ENCODE results near the gene PARP16.

The PARP16 gene

DNA sequence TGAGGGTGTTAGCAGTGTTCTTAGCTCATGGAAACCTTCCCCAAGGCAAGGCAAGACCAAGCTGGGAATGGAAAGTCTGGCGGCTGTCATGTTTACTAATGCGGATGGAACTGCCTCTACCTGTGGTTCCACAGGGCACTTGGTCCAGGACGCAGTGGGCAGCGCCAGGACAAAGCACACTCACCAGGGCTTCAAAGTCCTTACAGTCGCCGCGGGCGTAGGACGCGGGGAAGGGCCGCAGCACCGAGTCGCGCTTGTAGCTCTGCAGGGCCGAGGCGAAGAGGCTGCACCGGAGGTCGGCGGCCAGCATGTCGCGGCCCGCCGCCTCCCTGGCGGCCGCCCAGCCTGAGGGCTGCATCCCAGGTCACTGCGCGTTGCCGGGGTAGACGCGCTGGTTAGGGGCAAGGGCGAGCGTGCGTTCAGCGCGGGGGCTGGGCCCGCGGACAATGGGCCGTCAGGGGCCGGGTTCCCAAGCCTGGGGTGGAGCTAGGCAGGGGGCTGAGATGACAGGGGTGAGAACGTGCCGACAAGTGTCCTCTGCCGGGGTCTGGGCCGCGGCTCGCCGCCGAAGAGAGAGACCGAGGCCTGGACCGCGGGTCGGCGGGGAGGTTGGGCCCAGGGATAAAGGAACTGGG is 497 bp downstream of the PARP16 start:
- H3K27ac ChIP-seq (ENCODE audit: low read length): peak overlapping the region; percentile 12; the same call in 1 of the 2 replicates
- H3K4me3 ChIP-seq (ENCODE audit: low read length): peak overlapping the region; percentile 83
- peak overlapping the region; percentile 90 for H3K4me2 ChIP-seq (ENCODE audit: low read length)
- peak overlapping the region; percentile 75 for H3K9ac ChIP-seq (ENCODE audit: low read length)
- peak overlapping the region; percentile 34 for H2AFZ ChIP-seq (ENCODE audit: low read depth, low read length)
- H3K36me3 ChIP-seq (replicated peaks; ENCODE audit: low read depth, low read length): no peaks in the 10 kb centered on the region
- H3K27me3 ChIP-seq (ENCODE audit: low read depth, low read length): 0 out of 2 replicates have a peak, but pooled peaks cover 3% of the 10 kb centered on the region
- no peaks in the 10 kb centered on the region for H3K79me2 ChIP-seq (ENCODE audit: low read length)
- TF ChIP-seq, protein P1, sequence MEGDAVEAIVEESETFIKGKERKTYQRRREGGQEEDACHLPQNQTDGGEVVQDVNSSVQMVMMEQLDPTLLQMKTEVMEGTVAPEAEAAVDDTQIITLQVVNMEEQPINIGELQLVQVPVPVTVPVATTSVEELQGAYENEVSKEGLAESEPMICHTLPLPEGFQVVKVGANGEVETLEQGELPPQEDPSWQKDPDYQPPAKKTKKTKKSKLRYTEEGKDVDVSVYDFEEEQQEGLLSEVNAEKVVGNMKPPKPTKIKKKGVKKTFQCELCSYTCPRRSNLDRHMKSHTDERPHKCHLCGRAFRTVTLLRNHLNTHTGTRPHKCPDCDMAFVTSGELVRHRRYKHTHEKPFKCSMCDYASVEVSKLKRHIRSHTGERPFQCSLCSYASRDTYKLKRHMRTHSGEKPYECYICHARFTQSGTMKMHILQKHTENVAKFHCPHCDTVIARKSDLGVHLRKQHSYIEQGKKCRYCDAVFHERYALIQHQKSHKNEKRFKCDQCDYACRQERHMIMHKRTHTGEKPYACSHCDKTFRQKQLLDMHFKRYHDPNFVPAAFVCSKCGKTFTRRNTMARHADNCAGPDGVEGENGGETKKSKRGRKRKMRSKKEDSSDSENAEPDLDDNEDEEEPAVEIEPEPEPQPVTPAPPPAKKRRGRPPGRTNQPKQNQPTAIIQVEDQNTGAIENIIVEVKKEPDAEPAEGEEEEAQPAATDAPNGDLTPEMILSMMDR (IDR thresholded peaks at IDR 0.05; ENCODE audit: low read depth, low read length): no peak
- TF ChIP-seq EZH2phosphoT487 (IDR thresholded peaks at IDR 0.05; ENCODE audit: low read depth): no peak
- H3K9me3 ChIP-seq (ENCODE audit: insufficient read depth, low read length): no peaks in the 10 kb centered on the region
- H3K4me1 ChIP-seq (ENCODE audit: low read length): peaks cover 17% of the 10 kb centered on the region
- no peaks in the 10 kb centered on the region for H4K20me1 ChIP-seq (ENCODE audit: insufficient read depth, low read length)

DNA sequence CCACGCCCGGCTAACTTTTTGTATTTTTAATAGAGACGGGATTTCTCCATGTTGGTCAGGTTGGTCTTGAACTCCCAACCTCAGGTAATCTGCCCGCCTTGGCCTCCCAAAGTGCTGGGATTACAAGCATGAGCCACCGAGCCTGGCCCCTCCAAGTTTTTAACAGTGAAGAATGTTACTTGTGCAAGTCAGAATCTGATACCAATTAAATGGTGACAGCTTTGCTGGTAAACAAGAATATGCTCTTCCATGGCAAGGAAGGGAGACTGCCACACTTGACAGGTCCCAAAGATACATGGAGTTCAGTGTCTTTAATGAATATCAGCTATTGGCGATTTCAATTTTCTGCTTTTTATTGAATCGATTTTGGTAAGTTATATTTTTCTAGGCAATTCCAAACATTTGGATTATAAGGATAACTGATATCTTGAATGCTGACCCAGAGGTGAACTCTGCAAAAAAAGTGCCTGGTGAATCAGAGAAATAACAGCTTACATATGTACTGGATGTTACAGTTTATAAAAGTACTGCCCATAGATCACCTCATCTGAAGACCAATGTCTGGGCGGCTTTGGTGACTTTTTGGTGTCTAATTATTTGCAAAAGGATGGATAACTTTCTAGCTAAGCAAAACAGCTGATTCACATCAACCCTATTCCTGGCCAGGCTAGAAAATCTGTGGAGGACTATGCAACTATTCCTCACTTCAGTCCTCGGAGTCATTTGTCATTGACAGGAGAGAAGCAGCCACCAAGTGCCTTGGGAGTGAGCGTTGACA is 1.2 kb downstream of the PARP16 start:
- H3K9me3 ChIP-seq (ENCODE audit: insufficient read depth, low read length): no peaks in the 10 kb centered on the region
- no peaks in the 10 kb centered on the region for H3K36me3 ChIP-seq (replicated peaks; ENCODE audit: low read depth, low read length)
- no peaks in the 10 kb centered on the region for H3K79me2 ChIP-seq (ENCODE audit: low read length)
- TF ChIP-seq, protein P1 (IDR thresholded peaks at IDR 0.05; ENCODE audit: low read depth, low read length): no peak
- no peak for TF ChIP-seq EZH2phosphoT487 (IDR thresholded peaks at IDR 0.05; ENCODE audit: low read depth)
- H3K27ac ChIP-seq (ENCODE audit: low read length): no peak overlapping the region
- H3K4me2 ChIP-seq (ENCODE audit: low read length): peak overlapping the region; percentile 90
- H3K4me1 ChIP-seq (ENCODE audit: low read length): peaks cover 17% of the 10 kb centered on the region
- peak overlapping the region; percentile 34; the same call in 1 of the 2 replicates for H2AFZ ChIP-seq (ENCODE audit: low read depth, low read length)
- H3K27me3 ChIP-seq (ENCODE audit: low read depth, low read length): 0 out of 2 replicates have a peak, but pooled peaks cover 3% of the 10 kb centered on the region
- peak overlapping the region; percentile 83 for H3K4me3 ChIP-seq (ENCODE audit: low read length)
- peak overlapping the region; percentile 75 for H3K9ac ChIP-seq (ENCODE audit: low read length)
- H4K20me1 ChIP-seq (ENCODE audit: insufficient read depth, low read length): no peaks in the 10 kb centered on the region

GRCh38 chr15:65278480-65278879 is 8.2 kb downstream of the PARP16 start:
- Histone ChIP-seq H3K9ac (ENCODE audit: low read length) (no peak overlapping the region), H3K9me3 (ENCODE audit: insufficient read depth, low read length) (no peaks in the 10 kb centered on the region), H2AFZ (ENCODE audit: low read depth, low read length) (no peak overlapping the region), H3K36me3 (replicated peaks; ENCODE audit: low read depth, low read length) (no peaks in the 10 kb centered on the region), H3K4me2 (ENCODE audit: low read length) (no peak overlapping the region), H3K4me3 (ENCODE audit: low read length) (no peak overlapping the region), H3K4me1 (ENCODE audit: low read length) (no peaks in the 10 kb centered on the region), H3K79me2 (ENCODE audit: low read length) (no peaks in the 10 kb centered on the region), H3K27me3 (ENCODE audit: low read depth, low read length) (no peaks in the 10 kb centered on the region), H4K20me1 (ENCODE audit: insufficient read depth, low read length) (no peaks in the 10 kb centered on the region), H3K27ac (ENCODE audit: low read length) (no peak overlapping the region)
- TF ChIP-seq, protein P1 (IDR thresholded peaks at IDR 0.05; ENCODE audit: low read depth, low read length): no peak
- no peak for TF ChIP-seq EZH2phosphoT487 (IDR thresholded peaks at IDR 0.05; ENCODE audit: low read depth)

GRCh38 chr15:65277015-65277414 is 9.7 kb downstream of the PARP16 start:
- Histone ChIP-seq H4K20me1 (ENCODE audit: insufficient read depth, low read length) (no peaks in the 10 kb centered on the region), H3K79me2 (ENCODE audit: low read length) (no peaks in the 10 kb centered on the region), H3K4me3 (ENCODE audit: low read length) (no peak overlapping the region), H3K27ac (ENCODE audit: low read length) (no peak overlapping the region), H3K9ac (ENCODE audit: low read length) (no peak overlapping the region), H3K4me2 (ENCODE audit: low read length) (no peak overlapping the region), H3K27me3 (ENCODE audit: low read depth, low read length) (no peaks in the 10 kb centered on the region), H3K4me1 (ENCODE audit: low read length) (no peaks in the 10 kb centered on the region), H2AFZ (ENCODE audit: low read depth, low read length) (no peak overlapping the region), H3K9me3 (ENCODE audit: insufficient read depth, low read length) (no peaks in the 10 kb centered on the region), H3K36me3 (replicated peaks; ENCODE audit: low read depth, low read length) (no peaks in the 10 kb centered on the region)
- TF ChIP-seq, protein P1 (IDR thresholded peaks at IDR 0.05; ENCODE audit: low read depth, low read length): no peak
- no peak for TF ChIP-seq EZH2phosphoT487 (IDR thresholded peaks at IDR 0.05; ENCODE audit: low read depth)
